Measurements from ENCODE around the gene POU2AF3.

- no peak for TF ChIP-seq CTCF (IDR thresholded peaks at IDR 0.05)
- no peak for TF ChIP-seq MAX (CRISPR knock-in tag; IDR thresholded peaks at IDR 0.05)
- no peak for TF ChIP-seq ZNF219 (CRISPR knock-in tag; IDR thresholded peaks at IDR 0.05; ENCODE audit: borderline replicate concordance)
- TF ChIP-seq, protein P1, sequence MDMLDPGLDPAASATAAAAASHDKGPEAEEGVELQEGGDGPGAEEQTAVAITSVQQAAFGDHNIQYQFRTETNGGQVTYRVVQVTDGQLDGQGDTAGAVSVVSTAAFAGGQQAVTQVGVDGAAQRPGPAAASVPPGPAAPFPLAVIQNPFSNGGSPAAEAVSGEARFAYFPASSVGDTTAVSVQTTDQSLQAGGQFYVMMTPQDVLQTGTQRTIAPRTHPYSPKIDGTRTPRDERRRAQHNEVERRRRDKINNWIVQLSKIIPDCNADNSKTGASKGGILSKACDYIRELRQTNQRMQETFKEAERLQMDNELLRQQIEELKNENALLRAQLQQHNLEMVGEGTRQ (CRISPR knock-in tag; IDR thresholded peaks at IDR 0.05) = no peak
- TF ChIP-seq, protein P2, sequence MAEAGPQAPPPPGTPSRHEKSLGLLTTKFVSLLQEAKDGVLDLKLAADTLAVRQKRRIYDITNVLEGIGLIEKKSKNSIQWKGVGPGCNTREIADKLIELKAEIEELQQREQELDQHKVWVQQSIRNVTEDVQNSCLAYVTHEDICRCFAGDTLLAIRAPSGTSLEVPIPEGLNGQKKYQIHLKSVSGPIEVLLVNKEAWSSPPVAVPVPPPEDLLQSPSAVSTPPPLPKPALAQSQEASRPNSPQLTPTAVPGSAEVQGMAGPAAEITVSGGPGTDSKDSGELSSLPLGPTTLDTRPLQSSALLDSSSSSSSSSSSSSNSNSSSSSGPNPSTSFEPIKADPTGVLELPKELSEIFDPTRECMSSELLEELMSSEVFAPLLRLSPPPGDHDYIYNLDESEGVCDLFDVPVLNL (CRISPR knock-in tag; IDR thresholded peaks at IDR 0.05; ENCODE audit: borderline replicate concordance, low read depth) = no peak
- TF ChIP-seq HMGXB4 (CRISPR knock-in tag; IDR thresholded peaks at IDR 0.05) = no peak
- TF ChIP-seq ZNF232 (CRISPR knock-in tag; IDR thresholded peaks at IDR 0.05) = no peak
- no peak for TF ChIP-seq JUN (CRISPR knock-in tag; IDR thresholded peaks at IDR 0.05)
- no peak for TF ChIP-seq PRDM15 (CRISPR knock-in tag; IDR thresholded peaks at IDR 0.05)
- no peak for TF ChIP-seq ATF3 (CRISPR knock-in tag; conservative IDR thresholded peaks at IDR 0.05)
- no peak for TF ChIP-seq ZBTB43 (CRISPR knock-in tag; IDR thresholded peaks at IDR 0.05)
- TF ChIP-seq, protein P3, sequence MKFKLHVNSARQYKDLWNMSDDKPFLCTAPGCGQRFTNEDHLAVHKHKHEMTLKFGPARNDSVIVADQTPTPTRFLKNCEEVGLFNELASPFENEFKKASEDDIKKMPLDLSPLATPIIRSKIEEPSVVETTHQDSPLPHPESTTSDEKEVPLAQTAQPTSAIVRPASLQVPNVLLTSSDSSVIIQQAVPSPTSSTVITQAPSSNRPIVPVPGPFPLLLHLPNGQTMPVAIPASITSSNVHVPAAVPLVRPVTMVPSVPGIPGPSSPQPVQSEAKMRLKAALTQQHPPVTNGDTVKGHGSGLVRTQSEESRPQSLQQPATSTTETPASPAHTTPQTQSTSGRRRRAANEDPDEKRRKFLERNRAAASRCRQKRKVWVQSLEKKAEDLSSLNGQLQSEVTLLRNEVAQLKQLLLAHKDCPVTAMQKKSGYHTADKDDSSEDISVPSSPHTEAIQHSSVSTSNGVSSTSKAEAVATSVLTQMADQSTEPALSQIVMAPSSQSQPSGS (CRISPR knock-in tag; IDR thresholded peaks at IDR 0.05; ENCODE audit: borderline replicate concordance, low read depth) = no peak
- no peak for TF ChIP-seq TCF7 (CRISPR knock-in tag; IDR thresholded peaks at IDR 0.05; ENCODE audit: low read depth)
Measured at GRCh38 chr11:111309215-111309915, 11.0 kb downstream of the POU2AF3 start.

Measured in WTC11 (cell line).